Activated CD4-positive, alpha-beta T cell treated with anti-CD3 and anti-CD28 coated beads, Interleukin-2, amount 50 U/mL, for 16 hours (primary cell): ENCODE results near the gene TBC1D22A.

Experiments used
- DNase-seq: peaks from one replicate; pipeline ENCODE4 v3.0.0-alpha.2; 2020

TBC1D22A gene

GRCh38 chr22:47019012-47019790, 256.8 kb downstream of the TBC1D22A start:
- DNase-seq = no peak

- DNase-seq = no peak
Observed at GRCh38 chr22:47020166-47020565, 257.7 kb downstream of the TBC1D22A start.

DNA sequence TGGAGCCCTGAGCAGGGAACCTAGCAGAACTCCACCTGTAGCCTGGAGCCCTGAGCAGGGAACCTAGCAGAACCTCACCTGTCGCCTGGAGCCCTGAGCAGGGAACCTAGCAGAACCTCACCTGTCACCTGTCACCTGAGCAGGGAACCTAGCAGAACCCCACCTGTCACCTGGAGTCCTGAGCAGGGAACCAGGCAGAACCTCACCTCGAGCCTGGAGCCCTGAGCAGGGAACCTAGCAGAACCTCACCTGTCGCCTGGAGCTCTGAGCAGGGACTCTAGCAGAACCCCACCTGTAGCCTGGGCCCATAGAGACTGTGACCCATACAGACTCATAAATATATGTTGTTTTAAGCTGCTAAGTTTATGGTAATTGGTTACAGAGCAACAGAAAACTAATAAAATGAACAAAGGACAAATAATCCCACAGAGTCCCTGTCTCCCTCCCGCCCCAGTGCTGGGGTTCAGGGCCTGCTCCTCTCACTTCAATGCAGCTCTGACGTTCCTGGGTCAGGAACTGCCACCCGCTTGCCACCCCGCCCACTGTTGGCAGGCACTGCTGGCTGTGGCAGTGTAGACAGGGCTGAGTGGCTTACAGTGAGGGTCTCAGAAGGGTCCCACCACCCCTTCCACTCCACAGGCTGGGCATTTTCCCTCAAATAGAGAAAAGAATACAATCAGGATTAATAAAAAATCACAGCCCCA, 259.1 kb downstream of the TBC1D22A start:
- DNase-seq = no peak

GRCh38 chr22:47022075-47022473, 259.6 kb downstream of the TBC1D22A start:
- DNase-seq = no peak

DNA sequence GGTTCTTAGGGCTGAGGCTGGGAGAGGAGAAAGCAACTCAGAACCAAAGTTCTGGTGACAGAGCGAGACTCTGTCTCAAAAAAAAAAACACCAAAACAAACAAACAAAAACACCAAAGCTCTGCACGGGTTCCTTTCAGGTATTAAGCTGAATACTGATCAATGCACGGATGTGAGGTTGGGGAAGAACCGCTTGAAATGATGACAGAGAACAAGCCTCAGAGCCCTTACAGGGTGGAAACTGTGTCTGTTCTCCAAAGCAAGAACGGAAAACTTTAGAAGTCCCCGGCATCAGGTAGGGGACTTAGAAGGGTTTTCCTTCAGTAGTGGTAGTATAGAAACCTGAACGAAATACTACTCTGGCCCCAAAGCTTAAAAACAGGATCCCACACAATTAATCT, 260.0 kb downstream of the TBC1D22A start:
- no peak for DNase-seq

GRCh38 chr22:47023871-47024270, 261.4 kb downstream of the TBC1D22A start:
- DNase-seq = no peak

DNA sequence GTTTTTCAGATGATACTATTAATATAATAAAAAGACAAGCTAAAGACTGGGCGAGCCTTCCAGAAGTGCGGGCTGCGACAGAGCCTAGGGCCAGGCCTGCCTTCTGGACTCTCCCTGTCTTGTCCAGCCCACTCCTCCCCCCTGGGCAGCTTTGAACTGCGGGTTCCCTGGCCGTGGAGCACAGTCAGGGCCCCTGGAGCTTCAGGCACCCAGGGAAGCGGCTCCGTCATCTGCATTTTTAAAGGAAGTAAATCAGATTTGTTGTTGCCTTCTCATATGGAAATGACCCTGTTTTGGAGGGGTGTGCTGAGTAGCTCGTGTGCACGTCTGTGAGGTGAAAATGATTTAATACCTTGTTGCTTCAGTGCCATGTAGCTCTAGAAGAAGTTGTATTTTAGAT, 265.3 kb downstream of the TBC1D22A start:
- no peak for DNase-seq

DNA sequence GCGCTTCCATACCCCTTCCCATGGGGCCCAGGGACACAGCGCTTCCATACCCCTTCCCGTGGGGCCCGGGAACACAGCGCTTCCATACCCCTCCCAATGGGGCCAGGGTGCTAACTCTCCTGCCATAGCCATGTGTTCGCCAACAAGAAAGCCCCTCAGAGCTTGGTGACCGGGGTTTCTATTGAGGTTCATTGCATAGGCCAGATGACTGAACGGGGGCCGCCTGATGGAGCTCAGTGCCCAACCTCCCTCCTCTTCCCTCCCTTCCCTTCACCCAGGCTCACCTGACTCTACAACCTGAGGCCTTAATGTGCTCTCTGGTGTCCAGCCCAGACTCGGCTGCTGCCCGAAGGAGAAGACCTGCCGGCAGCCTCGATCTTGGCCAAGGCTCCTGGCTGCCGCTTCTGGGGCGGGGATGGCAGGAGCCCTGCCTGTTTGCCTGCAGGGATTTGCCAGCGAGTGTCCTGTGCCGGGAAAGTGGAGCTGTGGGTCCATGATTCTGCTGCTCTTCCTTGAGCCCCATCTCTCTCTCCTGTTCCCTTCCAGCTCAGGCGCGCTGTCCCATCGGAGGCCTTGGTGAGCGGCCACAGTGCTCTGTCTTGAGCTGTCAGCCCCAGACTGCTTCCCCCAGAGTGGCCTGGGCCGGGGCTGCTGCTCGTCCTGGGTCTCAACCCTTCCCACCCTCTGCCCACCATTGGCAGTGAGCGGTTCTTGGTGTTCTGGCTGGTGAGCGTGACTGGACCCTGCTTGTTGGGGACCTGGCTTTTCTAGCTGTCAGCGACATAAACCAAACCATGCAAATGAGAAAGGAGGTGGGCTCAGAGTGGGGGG, 267.0 kb downstream of the TBC1D22A start:
- no peak for DNase-seq

- DNase-seq = no peak
Observed at GRCh38 chr22:47030143-47030661, 267.8 kb downstream of the TBC1D22A start.

DNA sequence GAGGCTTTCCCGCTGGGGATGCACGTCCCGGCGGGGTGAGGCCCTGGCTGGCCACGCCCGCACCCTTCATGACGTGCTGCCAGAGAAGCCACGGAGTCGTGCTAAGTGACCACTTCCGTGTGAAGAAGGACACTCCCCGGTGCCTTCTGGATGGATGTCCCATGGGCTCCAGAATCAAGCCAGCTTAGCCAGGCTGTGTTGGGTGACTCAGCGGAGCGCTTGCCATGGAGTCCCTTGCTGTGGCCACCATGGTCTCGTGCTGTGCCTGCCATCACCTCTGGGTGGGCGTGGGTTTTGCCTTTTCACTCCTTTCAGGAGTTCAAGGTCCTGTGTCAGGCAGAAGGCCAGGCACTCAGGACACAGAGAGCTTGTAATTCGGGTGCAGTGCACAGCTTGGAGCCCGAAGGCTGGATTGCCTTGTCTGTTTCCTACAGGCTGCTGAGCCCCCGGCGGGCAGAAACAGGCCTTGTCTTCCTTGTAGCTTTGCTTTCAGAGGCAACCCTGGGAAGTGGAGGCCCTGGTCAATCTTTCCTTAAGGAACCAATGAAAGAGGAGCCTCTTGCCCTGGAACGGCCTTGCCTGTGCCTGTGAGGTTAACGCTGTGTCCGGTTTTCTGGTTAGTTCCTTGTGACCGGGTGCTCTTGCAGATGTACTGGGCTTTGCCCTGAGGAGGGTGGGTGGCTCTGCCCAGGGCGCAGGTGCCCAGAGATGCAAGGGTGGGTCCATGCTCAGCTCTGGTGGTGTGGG, 268.6 kb downstream of the TBC1D22A start:
- DNase-seq = no peak

DNA sequence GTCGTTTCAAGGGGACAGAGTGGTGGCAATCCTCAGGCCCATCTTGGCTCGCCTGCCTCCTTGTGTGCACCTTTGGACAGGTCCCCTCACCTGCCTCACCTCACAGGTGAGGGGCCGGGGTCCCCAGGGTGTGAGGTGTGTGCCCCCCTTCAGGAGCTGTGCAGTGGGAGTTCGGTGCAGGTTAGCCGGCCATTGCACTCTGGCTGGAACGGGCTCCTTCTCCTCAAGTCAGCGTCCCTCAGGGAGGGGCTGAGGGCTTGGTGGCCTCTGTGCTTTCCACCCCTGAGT, 269.1 kb downstream of the TBC1D22A start:
- no peak for DNase-seq

DNA sequence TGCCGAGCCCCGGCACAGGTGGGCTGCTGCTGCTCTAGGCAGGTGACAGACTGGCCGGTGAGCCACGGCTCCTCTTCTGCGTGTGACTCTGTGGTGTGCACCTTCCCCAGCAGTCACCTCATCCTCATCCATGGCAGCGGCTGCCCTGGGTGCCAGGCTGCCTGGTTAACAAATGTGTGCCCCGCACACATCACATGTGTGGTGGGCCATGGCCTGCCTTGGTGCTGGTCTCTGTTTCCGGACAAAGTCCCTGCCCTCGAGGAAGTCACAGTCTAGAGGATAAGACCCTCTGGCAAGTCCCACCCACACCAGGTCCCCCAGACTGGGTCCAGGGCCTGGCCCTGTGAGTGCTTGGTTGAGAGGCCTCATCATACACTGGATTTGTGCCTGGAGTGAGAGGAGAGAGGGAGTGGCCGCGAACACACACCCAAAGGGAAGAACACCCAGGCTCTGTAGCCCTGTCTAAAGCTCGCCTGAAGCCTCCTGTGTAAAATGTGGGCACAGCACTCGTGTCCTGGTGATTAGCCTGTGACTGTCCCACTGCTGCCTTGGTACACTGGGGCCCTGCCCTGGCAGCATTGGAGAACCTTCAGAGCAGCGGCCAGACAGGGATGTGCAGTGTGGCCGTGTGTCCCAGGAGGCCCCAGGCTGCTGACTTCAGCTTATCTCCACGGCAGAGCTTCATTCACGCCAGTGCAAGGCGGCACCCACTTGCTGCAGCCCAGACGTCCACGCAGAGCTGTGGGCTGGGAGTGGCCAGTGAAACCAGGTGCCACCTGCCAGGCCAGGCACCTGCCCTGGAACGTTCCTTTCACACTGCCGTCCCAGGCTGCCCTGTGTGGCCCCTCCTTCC, 269.9 kb downstream of the TBC1D22A start:
- DNase-seq = no peak

- DNase-seq = no peak
Observed at GRCh38 chr22:47032956-47033647, 270.7 kb downstream of the TBC1D22A start.

DNA sequence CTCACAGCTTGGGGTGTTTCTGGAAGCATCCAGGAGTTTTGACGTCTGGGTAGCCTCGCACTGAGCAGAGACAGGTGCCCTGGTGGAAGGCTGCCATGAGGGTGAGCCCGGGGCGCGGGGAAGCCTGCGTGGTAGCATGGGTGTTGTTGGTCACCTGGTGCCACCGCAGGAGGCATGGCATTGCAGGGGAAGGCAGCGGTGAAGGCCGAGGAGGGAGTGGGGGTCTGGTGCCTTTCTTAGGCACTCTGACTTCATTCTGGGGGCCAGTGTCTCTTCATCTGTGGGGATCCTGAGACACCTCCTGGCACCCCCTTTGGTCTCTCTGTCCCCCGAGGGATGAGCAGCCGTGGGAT, 271.2 kb downstream of the TBC1D22A start:
- DNase-seq = no peak

- no peak for DNase-seq
Observed at GRCh38 chr22:47034076-47034808, 271.8 kb downstream of the TBC1D22A start.

DNA sequence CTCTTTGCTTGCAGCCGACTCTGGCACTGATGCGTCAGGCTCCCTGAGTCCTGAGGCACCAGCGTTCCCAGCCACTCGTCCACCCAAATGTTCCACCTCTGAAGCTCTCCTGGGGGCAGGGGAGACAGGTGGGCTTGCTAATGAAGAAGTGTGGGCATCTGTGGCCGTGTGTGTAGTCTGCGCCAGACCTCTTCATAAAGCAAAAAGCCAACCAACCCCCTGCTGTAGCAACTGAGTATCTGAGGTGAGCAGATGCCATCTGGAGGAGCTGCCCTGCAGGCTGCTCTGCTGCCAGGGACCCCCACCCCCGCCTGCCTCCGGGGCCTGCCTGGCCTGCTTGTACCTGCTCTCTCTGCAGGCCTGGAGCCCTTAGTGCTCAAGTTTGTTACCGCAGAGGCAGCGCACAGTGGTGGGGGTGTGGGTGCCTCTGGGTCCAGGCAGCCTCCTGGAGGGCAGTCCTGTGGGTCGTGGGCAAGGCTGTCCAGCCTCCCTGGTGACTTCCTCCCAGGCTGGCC, 272.5 kb downstream of the TBC1D22A start:
- DNase-seq = no peak

GRCh38 chr22:47035425-47035881, 273.0 kb downstream of the TBC1D22A start:
- DNase-seq = no peak

DNA sequence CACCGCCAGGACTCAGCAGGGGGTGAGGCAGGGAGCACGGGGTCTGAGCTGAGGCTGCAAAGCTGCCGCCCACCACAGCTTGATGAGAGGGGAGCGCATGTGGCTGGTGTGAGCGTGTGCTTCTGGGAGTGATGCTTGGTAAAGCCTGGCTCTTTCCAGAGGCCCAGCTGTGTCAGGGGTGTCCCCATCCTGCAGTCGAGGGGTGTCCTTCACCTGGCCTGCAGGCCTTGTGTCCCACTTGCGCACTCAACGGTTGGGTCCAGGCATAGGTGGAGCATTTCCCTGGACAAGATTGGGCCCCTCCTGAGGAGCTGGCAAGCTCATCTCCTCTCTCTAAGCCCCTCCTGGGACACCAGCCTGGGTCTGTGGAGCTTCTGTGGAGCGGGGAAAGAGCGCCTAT, 273.9 kb downstream of the TBC1D22A start:
- no peak for DNase-seq

- DNase-seq = no peak
Observed at GRCh38 chr22:47036936-47037485, 274.6 kb downstream of the TBC1D22A start.
